Caco-2 (cell line): Measurements from ENCODE around the gene VWA1. TPM values are rescaled to one million over a fixed set of nuclear protein-coding genes. Genes with fewer than 3 reads are reported as not detected.

Source experiments
- BruUV-seq: library from RNA; stranded (reverse); fragments of 400-500 nt; replicated peaks from 2 replicates; lab custom pipeline; 2021; lab: Mats Ljungman, UMichigan
- CTCF ChIA-PET: fragments of 300-600 bp; sonication (Branson Sonifier 250); formaldehyde crosslinking; loops from one replicate; lab custom pipeline; 2022; ENCODE audit warnings: antibody characterized with exemption; lab: Charles Lee
- POLR2A ChIA-PET: fragments of 300-600 bp; sonication (Branson Sonifier 250); formaldehyde crosslinking; loops from one replicate; lab custom pipeline; 2022; ENCODE audit warnings: antibody characterized with exemption; lab: Charles Lee
- DNase-seq, 2 experiments: peaks; one replicate each; pipeline versions ENCODE4 v3.0.0 to v3.0.0-alpha.2; 2020 to 2022
- H3K27me3 ChIP-seq: replicated peaks from 2 replicates; pipeline ENCODE4 v1.6.0; 2011; ENCODE audit warnings: low read length; ENCODE audit not compliant: control insufficient read depth, insufficient read depth
- H3K36me3 ChIP-seq: 2 replicates; pipeline ENCODE4 v1.5.1; 2011; ENCODE audit warnings: low read length; ENCODE audit not compliant: control insufficient read depth, insufficient read depth
- H3K4me1 ChIP-seq: fragments of 250-450 bp; sonication (Bioruptor Pico); 2 replicates; pipeline ENCODE4 v1.5.1; 2020; ENCODE audit warnings: mild to moderate bottlenecking
- H3K4me3 ChIP-seq: 2 replicates; pipeline ENCODE4 v1.5.1; 2011; ENCODE audit warnings: low read depth, mild to moderate bottlenecking, control low read depth, low read length
- H3K9me3 ChIP-seq: fragments of 250-450 bp; sonication (Bioruptor Pico); 2 replicates; pipeline ENCODE4 v1.5.1; 2020; ENCODE audit warnings: mild to moderate bottlenecking, moderate library complexity
- H3K27ac Mint-ChIP-seq: one replicate; pipeline ENCODE4 v1.8.0; 2022; ENCODE audit warnings: mixed read lengths; ENCODE audit not compliant: unreplicated experiment
- H3K27me3 Mint-ChIP-seq: one replicate; pipeline ENCODE4 v1.8.0; 2022; ENCODE audit warnings: mixed read lengths; ENCODE audit not compliant: insufficient read depth, unreplicated experiment
- H3K36me3 Mint-ChIP-seq: one replicate; pipeline ENCODE4 v1.8.0; 2022; ENCODE audit warnings: mild to moderate bottlenecking, mixed read lengths; ENCODE audit not compliant: insufficient read depth, unreplicated experiment
- H3K4me1 Mint-ChIP-seq: one replicate; pipeline ENCODE4 v1.8.0; 2022; ENCODE audit warnings: low read depth, mixed read lengths; ENCODE audit not compliant: unreplicated experiment
- H3K4me3 Mint-ChIP-seq: one replicate; pipeline ENCODE4 v1.8.0; 2022; ENCODE audit warnings: mild to moderate bottlenecking, moderate library complexity, mixed read lengths; ENCODE audit not compliant: unreplicated experiment
- H3K9me3 Mint-ChIP-seq: one replicate; pipeline ENCODE4 v1.8.0; 2022; ENCODE audit warnings: mixed read lengths; ENCODE audit not compliant: unreplicated experiment
- CTCF ChIP-seq, 2 experiments: fragments of 200-600 bp in 1 of 2; IDR thresholded peaks; 1 replicate in 1 of 2; 2 replicates in 1 of 2; pipeline versions ENCODE4 v1.5.1 to v1.8.0; 2011 to 2022; ENCODE audit warnings: antibody characterized with exemption in 1 of 2, control low read depth in 1 of 2, inconsistent platforms in 1 of 2, low read depth in 1 of 2, low read length in 1 of 2, mild to moderate bottlenecking in 1 of 2, moderate library complexity in 1 of 2; ENCODE audit not compliant: insufficient read depth in 1 of 2, severe bottlenecking in 1 of 2, unreplicated experiment in 1 of 2
- intact Hi-C: fragments of 100-400 bp; cut with micrococcal nuclease; formaldehyde crosslinking; loops from one replicate; pipeline ENCODE4 v1.10.0; 2022; ENCODE audit not compliant: unreplicated experiment
- total RNA-seq: library from RNA; stranded (reverse); gene quantifications from 2 replicates; pipeline ENCODE4 v1.2.3, GENCODE V29; 2022

The VWA1 gene
- total RNA-seq, 1 experiment from 2014 or later: 74.7 TPM

DNA sequence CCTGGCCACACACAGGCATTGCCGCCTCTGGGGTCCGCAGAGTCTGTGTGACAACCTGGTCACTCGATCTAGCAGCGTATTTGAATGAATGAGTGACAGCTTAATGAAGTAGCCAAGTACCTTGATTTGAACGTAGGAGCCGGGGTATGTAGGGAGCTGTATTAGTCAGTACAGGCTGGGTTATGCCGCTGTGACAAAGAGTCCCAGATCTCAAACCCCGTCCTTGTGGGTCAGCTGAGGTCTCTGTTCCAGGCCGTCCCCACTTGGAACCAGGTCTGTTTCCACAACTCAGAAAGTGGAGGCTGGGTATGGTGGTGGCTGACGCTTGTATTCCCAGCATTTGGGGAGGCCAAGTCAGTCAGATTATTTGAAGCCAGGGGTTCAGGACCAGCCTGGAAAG lies 56.1 kb downstream of the VWA1 start:
- Mint-ChIP-seq H3K4me1 (no peaks in the 10 kb centered on the region), H3K27me3 (no peaks in the 10 kb centered on the region), H3K9me3 (no peaks in the 10 kb centered on the region), H3K36me3 (peaks cover 82% of the 10 kb centered on the region), H3K4me3 (no peak overlapping the region), H3K27ac (no peak overlapping the region)
- Histone ChIP-seq H3K9me3 (no peaks in the 10 kb centered on the region), H3K27me3 (no peaks in the 10 kb centered on the region), H3K4me3 (no peak overlapping the region), H3K36me3 (peaks cover 4% of the 10 kb centered on the region), H3K4me1 (no peaks in the 10 kb centered on the region)
- no TSS peak for BruUV-seq
- CTCF ChIA-PET: interaction anchor here (1.1 kb wide), 1 partner anchor 13 kb away, joined by 5 read pairs; no protein-coding TSS in a partner anchor
- TF ChIP-seq CTCF (IDR thresholded peaks at IDR 0.05; ENCODE audit: insufficient read depth in 1 of 2, low read depth in 1 of 2, low read length in 1 of 2, severe bottlenecking in 1 of 2, unreplicated experiment in 1 of 2): no peak
- intact Hi-C loops: no loop called here
- POLR2A ChIA-PET: no interaction called here
- DNase-seq: no peak

Other genes starting within 250 kb of the VWA1 start
- not detected in 2 replicates for gene TNFRSF18, start 229.1 kb upstream of the VWA1 start, total RNA-seq
- gene TNFRSF4, start 221.5 kb upstream of the VWA1 start, total RNA-seq: not detected in 2 replicates
- 138 and 140 TPM in 2 replicates for gene SDF4, start 203.7 kb upstream of the VWA1 start, total RNA-seq
- 24.8 and 25.3 TPM in 2 replicates for gene B3GALT6, start 203.5 kb upstream of the VWA1 start, total RNA-seq
- 3.4 and 3.7 TPM in 2 replicates for gene C1QTNF12, start 189.0 kb upstream of the VWA1 start, total RNA-seq
- gene UBE2J2, start 161.8 kb upstream of the VWA1 start, total RNA-seq: 57.2 and 62.7 TPM in 2 replicates
- 1.0 and 2.8 TPM in 2 replicates for gene SCNN1D, start 155.3 kb upstream of the VWA1 start, total RNA-seq
- gene ACAP3, start 127.8 kb upstream of the VWA1 start, total RNA-seq: 46.6 and 48.5 TPM in 2 replicates
- 39.8 and 43.8 TPM in 2 replicates for gene PUSL1, start 127.1 kb upstream of the VWA1 start, total RNA-seq
- gene INTS11, start 111.0 kb upstream of the VWA1 start, total RNA-seq: 103 and 115 TPM in 2 replicates
- gene CPTP, start 110.9 kb upstream of the VWA1 start, total RNA-seq: 16.2 and 16.8 TPM in 2 replicates
- gene TAS1R3, start 104.4 kb upstream of the VWA1 start, total RNA-seq: 0.09 and 0.29 TPM in 2 replicates
- 40.6 and 43.0 TPM in 2 replicates for gene DVL1, start 86.3 kb upstream of the VWA1 start, total RNA-seq
- 4.9 and 5.0 TPM in 2 replicates for gene MXRA8, start 77.1 kb upstream of the VWA1 start, total RNA-seq
- gene AURKAIP1, start 60.5 kb upstream of the VWA1 start, total RNA-seq: 187 and 200 TPM in 2 replicates
- 145 and 147 TPM in 2 replicates for gene CCNL2, start 36.4 kb upstream of the VWA1 start, total RNA-seq
- gene MRPL20, start 28.4 kb upstream of the VWA1 start, total RNA-seq: 109 and 110 TPM in 2 replicates
- 1.6 and 3.2 TPM in 2 replicates for gene ANKRD65, start 14.4 kb upstream of the VWA1 start, total RNA-seq
- 0.84 and 0.95 TPM in 2 replicates for gene ATAD3C, start 14.0 kb downstream of the VWA1 start, total RNA-seq
- 48.1 and 54.7 TPM in 2 replicates for gene ATAD3B, start 36.1 kb downstream of the VWA1 start, total RNA-seq
- 58.6 and 67.3 TPM in 2 replicates for gene ATAD3A, start 76.5 kb downstream of the VWA1 start, total RNA-seq
- gene TMEM240, start 104.9 kb downstream of the VWA1 start, total RNA-seq: 1.0 and 1.2 TPM in 2 replicates
- 91.5 and 96.2 TPM in 2 replicates for gene SSU72, start 139.2 kb downstream of the VWA1 start, total RNA-seq
- gene FNDC10, start 164.4 kb downstream of the VWA1 start, total RNA-seq: 13.6 and 15.6 TPM in 2 replicates
- 31.9 and 32.4 TPM in 2 replicates for gene MIB2, start 179.8 kb downstream of the VWA1 start, total RNA-seq
- 3.7 and 6.0 TPM in 2 replicates for gene MMP23B, start 196.5 kb downstream of the VWA1 start, total RNA-seq
- 29.3 and 30.2 TPM in 2 replicates for gene CDK11B, start 223.3 kb downstream of the VWA1 start, total RNA-seq